ENCODE results near the gene SLC22A5.
"Not testable (repeated sequence)": the region's sequence is repeated elsewhere in the genome, so short reads cannot be mapped to it uniquely, and the experiment has no call there.

SLC22A5 gene

DNA sequence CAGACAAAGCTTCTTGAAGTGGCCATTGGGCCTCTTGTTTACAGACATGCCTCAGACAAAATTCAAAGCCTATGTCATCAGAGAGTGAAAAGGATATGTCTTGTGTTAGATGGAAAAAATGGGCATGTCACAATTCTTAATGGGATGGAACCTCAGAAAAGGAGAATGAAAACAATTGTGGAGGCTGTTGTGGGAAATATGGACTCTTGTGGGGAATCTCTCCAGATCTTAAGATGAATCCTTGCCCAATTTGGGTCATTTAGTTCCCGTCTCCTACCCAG lies 19.5 kb downstream of the SLC22A5 start:
- no peak for DNase-seq

DNA sequence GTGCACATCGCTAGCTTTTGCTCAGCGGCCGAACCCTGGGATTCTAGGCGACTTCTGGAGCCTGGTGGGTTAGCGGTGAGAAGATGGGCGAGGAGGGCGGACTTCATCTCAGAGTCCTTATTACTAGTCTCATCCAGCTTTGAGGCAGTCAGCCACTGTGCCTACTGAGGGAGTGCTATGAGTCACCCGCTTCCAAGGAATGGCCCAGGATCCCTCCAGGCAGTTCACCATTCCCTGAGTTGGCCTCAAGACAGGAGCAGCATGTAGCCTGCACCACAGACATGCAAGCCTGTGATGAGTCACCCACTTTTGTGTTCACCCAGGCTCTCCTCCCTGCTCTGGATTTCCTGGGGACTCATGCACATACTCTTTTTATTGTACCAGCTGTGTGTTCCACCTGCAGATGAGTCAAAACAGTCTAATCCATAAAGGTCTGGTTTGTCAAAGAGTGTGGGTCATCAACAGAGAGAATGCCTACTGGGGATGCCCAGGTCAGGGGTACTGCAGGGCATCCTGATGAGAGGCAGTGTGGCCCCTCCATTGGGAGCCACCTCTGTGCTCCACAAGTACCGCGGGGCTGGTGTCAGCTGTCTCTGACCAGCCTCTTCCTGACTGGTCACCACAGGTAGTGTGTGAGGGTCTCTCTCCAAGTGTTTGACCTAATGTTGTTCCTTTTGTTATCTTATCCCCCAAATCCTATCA lies 20.2 kb downstream of the SLC22A5 start:
- DNase-seq: peak; percentile 91

- DNase-seq: no peak
These were observed 21.7 kb downstream of the SLC22A5 start for GRCh38 chr5:132391247-132391646.

DNA sequence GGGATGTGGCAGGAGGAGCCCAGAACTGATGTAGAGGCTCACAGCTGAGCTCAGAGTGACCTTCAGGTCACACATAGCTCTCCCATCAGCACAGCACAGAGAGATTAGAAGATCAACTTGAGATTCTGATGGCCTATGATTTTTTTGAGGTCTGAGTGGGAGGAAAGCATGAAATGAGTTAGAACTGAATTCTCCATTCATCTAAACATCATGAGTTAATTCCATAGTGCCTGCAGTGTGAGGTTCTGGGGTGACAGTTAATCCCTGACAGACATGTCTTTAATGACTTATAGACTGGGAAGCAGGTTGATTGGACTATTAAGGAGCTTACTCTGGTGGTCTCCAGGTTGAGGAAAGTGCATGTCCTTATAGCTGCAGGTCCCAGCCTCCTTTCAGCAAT lies 22.4 kb downstream of the SLC22A5 start:
- no peak for DNase-seq

GRCh38 chr5:132392411-132392810 lies 22.9 kb downstream of the SLC22A5 start:
- no peak for DNase-seq

- no peak for DNase-seq
These were observed 23.7 kb downstream of the SLC22A5 start for GRCh38 chr5:132392978-132393825.

GRCh38 chr5:132394667-132395259 lies 25.3 kb downstream of the SLC22A5 start:
- DNase-seq: peak; percentile 91

DNA sequence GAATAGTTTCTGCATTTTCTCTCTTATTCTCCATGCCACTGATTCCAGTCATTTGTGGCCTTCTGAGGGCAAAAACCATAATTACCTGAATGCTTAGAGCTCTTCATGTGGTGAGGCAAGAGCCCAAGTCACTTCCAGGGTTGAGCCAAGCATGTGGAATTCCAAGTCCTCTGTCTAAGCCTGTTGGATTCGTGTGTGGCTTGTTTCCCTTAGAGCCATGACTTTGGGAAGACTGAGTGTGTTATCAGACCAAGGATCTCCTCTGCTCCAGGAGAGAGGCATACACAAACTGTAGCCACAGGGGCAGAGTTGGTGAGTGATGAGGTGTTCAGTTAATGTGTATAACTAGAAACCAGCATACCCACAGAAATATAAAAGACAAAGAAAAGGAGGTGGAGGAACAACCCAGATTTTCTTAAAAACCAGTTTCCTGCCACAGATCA lies 27.1 kb downstream of the SLC22A5 start:
- no peak for DNase-seq

DNA sequence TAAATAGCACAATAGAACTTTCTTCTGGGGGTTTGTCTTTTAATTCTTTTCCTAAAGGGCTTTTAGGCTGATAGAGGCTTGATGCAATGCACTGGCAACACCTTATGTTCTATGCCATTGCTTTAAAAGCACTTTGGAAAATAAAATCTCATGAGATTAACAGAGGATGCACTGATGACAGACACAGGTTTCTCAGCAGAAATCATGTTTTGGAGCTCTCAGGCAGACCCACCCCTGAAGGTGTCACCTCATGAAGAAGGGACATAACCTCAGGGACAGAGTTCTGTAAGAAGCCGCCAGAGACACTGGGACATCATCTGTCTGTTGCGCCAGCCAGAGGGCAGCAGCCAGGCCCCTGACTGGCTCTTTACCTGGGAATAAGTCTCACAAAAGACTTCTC lies 27.7 kb downstream of the SLC22A5 start:
- DNase-seq: no peak

- not testable (repeated sequence) for DNase-seq
These were observed 28.6 kb downstream of the SLC22A5 start for GRCh38 chr5:132397936-132398675.

DNA sequence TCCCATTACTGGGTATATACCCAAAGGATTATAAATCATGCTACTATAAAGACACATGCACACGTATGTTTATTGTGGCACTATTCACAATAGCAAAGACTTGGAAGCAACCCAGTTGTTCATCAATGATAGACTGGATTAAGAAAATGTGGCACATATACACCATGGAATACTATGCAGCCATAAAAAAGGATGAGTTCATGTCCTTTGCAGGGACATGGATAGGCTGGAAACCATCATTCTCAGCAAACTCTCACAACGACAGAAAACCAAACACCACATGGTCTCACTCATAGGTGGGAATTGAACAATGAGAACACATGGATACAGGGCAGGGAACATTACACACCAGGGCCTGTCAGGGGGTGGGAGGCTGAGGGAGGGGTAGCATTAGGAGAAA lies 34.5 kb downstream of the SLC22A5 start:
- DNase-seq: not testable (repeated sequence)

DNA sequence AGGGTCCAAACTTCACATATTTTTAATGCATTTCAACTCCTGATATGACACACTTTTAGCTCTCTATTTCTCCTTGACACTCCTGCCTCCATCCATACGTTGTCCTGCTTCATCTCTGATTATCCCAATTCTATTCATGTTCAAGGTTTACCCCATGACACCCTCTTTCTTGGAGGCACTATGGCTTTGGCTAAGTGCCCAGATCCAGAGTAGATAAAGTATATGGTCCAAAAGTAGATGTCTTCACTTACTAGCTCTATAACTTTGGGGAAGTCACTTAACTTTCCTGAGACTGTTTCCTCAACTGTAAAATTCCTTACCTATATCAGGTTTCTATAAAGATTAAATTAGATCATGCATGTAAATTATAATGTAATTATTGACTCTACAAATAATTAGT lies 36.1 kb downstream of the SLC22A5 start:
- DNase-seq: no peak

GRCh38 chr5:132406144-132406783 lies 36.8 kb downstream of the SLC22A5 start:
- no peak for DNase-seq

DNA sequence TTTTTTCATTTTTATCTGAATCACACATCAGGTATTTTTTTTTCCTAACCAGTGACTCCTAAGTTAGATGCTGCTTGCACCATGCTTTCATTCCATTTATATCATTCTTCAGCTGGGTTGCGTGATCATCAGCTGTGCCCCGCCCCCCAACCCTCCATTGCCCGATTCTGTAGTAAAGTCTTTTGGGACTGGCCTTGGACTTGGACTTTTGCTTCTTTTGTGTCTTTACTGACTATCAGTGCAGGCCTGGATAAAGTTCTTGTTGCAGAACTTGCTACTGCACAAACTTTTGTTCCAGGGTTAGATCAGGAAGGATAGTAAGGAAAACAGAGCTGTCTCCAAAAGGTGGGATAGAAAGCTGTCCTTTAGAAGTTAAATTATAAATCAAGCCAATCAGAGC lies 38.5 kb downstream of the SLC22A5 start:
- DNase-seq: no peak

GRCh38 chr5:132408456-132408855 lies 38.9 kb downstream of the SLC22A5 start:
- DNase-seq: no peak

DNA sequence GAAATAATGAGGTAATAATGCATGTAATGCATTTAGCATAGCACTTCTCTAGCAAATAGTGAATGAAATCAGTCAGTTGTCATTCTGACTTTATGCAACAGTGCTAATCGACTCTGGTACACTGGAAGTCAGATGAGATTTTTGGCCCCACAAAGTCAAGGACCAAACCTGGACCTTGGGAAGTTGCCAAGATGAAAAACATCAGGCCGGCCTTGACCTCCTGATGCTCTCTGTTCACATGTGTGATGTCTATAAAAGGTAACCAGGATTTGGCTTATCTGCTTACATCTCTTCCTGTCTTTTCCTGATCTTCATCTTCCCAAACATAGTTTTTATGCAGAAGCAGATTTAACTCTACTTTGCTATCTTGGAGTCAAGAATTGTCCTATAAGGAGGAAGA lies 39.5 kb downstream of the SLC22A5 start:
- DNase-seq: no peak

- DNase-seq: peak; percentile 96
These were observed 41.2 kb downstream of the SLC22A5 start for GRCh38 chr5:132410451-132411303.

- DNase-seq: peak; percentile 70
These were observed 41.9 kb downstream of the SLC22A5 start for GRCh38 chr5:132411304-132412013.

- DNase-seq: no peak
These were observed 44.1 kb downstream of the SLC22A5 start for GRCh38 chr5:132413567-132413966.

GRCh38 chr5:132414634-132415378 lies 45.3 kb downstream of the SLC22A5 start:
- no peak for DNase-seq

All from DMS53 (cell line).